GM19023 (cell line): ENCODE measurements around the gene GPRC5B.

ENCODE experiments used
- ATAC-seq: cut with Tn5 transposase; IDR thresholded peaks from one replicate; pipeline ENCODE4 v1.9.1; 2021; ENCODE audit warnings: mild to moderate bottlenecking, moderate library complexity; ENCODE audit not compliant: unreplicated experiment

The GPRC5B gene

GRCh38 chr16:19874026-19874425, 10.6 kb downstream of the GPRC5B start:
- no peak for ATAC-seq

DNA sequence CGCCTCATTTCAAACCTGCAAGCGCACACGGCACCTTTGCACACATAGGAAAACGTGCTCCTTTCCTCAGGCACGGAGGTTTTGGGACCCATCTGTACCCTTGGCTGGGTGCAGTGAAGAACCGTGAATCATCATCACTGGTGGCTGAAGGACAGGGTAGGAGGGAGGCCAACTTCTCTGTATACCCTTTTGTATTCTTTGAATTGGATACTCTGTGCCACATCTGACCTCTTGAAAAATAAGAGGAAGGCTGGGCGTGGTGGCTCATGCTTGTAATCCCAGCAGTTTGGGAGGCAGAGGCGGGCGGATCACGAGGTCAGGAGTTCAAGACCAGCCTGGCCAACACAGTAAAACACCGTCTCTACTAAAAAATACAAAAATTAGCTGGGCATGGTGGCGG, 11.7 kb downstream of the GPRC5B start:
- ATAC-seq: no peak

DNA sequence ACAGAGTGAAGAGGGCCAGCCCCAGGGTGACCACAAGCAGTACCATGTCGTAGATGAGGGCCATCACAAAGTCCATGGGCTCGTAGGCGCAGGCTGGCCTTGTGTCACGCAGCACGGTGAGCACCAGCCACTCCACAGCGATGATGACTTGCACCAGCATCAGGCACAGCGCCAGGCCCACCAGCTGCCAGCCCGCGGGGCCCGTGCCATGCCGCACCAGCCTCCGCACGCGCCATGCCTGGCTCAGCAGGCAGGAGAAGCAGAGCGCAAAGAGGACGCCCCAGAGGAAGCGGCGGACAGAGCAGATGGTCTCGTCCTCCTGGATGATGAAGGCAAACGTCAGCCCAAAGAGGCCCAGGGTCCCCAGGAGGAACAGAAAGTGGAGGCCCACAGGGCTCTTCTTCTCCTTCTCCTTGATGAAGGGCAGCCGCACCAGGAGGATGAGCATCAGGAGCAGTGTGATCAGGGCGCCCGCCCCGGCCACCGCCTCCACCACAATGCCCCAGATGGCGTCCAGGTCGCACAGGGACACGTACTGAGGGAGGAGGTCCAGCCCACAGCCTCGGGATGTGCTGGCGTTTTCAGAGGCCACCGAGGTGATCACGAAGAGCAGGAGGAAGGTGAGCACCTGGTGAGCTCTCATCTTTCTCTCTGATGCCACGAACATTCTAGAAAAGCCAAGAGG, 12.3 kb downstream of the GPRC5B start:
- no peak for ATAC-seq

- no peak for ATAC-seq
These were observed 12.9 kb downstream of the GPRC5B start for GRCh38 chr16:19871721-19872120.

GRCh38 chr16:19868421-19868820, 16.2 kb downstream of the GPRC5B start:
- no peak for ATAC-seq

GRCh38 chr16:19864566-19864965, 20.1 kb downstream of the GPRC5B start:
- no peak for ATAC-seq

DNA sequence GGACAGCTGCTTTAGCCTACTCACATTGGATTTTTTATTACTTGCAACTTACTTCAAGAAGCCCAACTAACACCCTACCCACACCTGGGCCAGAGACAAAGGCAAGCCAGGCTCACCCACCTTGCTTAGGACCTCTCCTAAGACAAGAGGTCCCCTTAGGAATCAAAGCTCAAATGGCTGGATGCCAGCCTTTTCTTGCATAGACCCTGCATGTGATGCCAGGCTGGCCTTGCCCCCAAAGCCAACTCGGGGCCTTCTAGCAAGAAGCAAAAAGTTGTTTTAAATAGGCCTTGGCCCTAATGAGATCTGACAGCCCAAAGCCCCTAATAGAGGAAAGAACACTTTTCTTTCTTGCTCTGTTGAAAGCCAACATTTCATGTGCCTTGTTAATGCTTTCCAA, 20.7 kb downstream of the GPRC5B start:
- ATAC-seq: no peak

- ATAC-seq: no peak
These were observed 22.8 kb downstream of the GPRC5B start for GRCh38 chr16:19861811-19862327.

- ATAC-seq: no peak
These were observed 23.5 kb downstream of the GPRC5B start for GRCh38 chr16:19861133-19861532.

DNA sequence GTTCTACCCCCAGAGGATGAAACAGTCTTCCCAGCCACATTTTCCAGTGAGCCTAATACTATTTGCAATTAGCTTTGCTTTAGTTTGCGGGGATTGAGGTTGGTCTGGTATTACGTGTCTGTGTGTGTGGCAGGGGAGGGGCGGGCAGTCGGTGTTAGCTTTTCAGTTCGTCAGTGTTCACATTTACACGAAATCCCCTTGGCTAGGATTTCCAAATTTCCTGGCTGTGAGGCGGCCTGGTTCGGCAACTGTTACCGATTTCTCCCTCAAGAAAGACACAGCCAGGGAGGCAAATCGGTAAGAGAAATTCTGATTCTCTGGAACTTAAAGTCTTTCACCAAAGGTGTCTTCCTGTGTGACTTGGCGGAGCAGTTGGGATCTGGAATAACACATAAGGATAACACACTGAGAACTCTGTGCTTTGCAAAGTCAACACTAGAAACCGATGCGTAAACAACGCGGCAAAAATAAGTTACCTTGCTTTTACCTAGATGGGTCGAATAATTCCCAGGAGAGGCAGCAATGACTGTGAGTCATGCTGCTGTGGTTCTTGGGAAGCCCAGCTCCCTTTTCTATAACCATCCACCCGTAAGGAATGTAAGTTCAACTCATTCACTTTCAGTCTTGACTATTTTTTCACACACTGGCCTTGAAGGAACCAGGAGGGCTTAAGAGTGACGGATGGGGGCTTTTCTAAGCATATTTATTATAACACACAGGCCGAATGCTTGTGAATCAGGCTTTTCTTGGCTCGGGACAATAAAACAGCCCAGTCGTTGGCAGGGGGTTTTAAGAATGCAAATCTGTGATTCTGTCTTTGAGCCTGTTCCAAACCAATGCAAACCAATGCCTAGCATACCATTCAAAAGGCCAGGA, 24.2 kb downstream of the GPRC5B start:
- no peak for ATAC-seq

DNA sequence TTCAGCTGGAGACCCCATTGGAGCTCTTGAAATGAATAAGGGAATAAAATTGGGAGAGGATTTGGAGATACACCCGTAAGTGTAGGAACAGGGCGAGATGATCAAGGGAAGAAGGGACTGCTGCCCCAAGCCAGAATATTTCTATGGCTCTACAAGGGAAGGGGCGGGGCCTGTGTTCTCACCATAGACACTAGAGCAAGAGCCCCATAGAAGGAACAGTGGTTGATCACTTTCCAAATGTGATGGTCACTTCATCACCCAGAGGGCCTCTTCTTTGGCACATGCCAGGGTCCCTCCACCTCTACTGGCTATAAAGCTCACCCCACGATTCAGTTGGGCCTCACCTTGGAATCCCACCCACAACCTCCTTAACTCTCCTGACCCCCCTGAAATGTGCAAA, 25.0 kb downstream of the GPRC5B start:
- no peak for ATAC-seq

- ATAC-seq: no peak
These were observed 25.5 kb downstream of the GPRC5B start for GRCh38 chr16:19859166-19859565.

DNA sequence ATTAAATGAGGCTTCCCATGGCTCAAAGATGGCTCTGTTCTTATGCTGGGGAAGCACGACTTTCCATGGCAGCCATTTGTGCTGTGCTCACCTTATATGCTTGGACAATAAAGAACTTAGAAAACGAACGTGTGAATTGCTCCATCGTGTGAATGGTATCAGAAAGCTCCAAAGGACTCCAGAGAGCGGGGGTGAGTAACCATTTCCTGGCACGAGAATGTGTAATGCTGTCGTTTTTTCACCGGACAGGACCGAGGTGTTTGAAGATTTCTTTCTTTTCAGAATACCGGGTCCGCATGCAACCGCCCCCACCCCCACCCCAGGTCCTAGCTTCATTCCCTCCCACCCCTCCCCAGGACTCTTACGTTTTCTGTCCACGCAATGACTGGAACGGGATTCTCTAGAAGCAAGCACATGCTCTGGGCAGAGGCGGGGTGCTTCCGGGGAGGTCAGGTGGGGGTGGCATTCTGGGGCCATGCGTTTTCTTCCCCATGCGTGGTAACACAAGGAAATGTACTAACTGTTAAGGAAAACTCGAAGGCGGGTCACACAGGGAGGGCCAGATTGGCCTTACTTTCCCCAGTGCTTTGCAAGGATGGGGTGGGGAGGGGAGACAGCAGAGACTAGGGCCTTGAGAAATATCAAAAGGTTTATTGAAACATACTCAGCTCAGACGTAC, 26.2 kb downstream of the GPRC5B start:
- ATAC-seq: no peak

DNA sequence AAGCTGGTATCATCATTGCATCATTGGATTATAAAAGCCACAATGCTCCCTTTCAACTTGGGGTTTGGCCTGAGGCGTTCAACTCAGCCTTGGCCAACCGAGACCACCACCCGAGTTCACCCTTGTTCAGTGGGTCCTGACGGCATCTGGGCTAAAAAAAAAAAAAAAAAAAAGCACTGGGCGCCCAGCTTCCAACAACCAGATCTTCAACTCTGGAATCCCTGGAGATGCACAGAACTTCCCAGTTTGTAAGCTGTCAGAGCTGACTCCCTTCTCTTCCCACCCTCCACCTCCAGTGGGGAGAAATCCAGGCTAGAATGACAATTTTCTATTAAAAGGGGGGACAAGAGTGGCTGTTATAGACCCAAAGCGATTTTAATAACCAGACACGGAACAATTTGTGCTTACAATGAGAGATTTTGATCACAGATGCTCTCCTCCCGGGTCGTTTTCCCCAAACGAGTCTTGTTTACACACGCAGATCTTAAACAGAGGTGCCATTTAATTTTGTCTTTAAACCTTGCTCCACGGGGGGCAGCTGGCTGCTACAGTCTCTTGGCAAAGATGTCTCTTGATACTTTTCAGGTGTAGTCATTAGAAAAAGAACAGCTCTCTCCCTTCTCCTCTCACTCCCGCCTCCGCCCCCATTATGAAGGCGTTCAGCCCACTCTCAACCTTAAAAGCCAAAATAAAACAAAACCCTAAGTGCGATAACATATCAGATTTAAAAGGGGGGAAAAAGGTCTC, 26.9 kb downstream of the GPRC5B start:
- no peak for ATAC-seq

DNA sequence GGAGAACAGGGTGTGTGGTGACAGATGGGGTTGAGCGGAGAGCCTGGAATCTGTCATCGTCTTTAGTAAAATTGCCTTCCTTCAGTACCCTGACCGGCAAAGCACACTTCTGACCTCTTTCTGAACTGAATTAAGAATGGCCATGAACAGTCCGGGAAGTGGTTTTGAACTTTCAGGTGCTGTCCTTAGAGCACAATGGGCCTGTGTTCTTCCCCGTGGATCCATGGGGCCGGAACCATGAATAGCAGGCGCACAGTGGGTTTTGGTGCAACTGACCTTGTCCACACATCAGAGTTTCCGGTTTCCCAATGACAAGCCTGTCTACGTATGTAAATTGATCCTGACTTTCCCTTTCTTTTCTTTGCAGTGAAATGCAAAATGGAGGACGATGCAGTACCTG, 28.5 kb downstream of the GPRC5B start:
- no peak for ATAC-seq

DNA sequence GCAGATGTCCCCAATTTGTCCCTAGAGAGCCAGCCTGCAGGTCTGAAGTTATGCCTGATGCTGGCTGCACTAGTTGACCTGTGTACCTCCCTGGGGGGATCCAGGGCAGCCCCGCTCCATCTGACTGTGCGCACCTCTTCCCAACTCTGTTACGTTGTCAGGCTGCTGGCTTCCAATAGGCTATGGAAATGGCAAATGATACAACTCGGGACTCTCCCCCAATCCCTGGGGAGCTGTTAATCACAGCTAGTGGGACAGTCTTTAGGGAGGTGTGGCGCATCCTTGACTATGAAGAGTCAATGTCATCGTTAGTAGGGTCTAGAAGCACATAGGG, 30.1 kb downstream of the GPRC5B start:
- ATAC-seq: no peak

- no peak for ATAC-seq
These were observed 30.7 kb downstream of the GPRC5B start for GRCh38 chr16:19853742-19854542.

DNA sequence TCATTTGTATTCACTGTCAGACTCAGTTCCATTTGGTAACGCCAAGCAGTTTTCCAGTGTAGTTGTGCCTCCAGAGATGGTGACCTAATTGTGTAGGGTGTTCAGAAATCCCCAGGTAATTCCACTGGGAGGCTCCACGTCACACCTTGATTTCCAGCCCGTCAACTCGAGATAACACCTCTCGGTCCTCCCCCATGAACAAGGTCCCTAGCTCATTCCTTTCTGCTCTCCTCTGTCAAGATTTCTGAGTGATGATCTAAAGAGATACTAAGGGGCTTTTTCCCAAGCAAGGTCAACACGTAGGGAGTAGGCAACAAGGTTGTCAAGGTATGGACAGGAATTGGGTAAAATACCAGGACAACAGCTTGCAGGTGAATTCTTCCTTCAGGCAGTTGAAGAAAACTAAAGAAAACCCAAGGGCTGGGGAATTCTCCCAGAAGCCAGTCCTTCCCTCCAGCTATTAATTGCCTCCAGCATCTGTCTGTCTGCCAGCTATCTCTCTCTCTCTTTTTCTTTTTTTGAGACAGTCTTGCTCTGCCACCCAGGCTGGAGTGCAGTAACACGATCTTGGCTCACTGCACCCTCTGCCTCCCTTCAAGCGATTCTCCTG, 31.4 kb downstream of the GPRC5B start:
- ATAC-seq: no peak

- ATAC-seq: no peak
These were observed 33.2 kb downstream of the GPRC5B start for GRCh38 chr16:19851476-19851875.
